Smooth muscle cell (in vitro differentiated cells): ENCODE results near the gene STAT6. TPM values are rescaled to one million over a fixed set of nuclear protein-coding genes. Genes with fewer than 3 reads are reported as not detected.
A peak's percentile ranks its signal among the peaks of the same experiment; 100 is the strongest.
"Not testable (repeated sequence)": the region's sequence is repeated elsewhere in the genome, so short reads cannot be mapped to it uniquely, and the experiment has no call there.

Experiments
- DNase-seq: peaks from one replicate; lab custom pipeline; 2025; ENCODE audit not compliant: unreplicated experiment; lab: John Stamatoyannopoulos, UW
- H2AFZ ChIP-seq: fragments of 200-600 bp; sonication (generic); 2 replicates; pipeline ENCODE4 v1.6.0; 2016; ENCODE audit warnings: antibody characterized with exemption, low read depth, mild to moderate bottlenecking
- H3F3A ChIP-seq: fragments of 200-600 bp; sonication (generic); 2 replicates; pipeline ENCODE4 v1.6.0; 2017; ENCODE audit warnings: antibody characterized with exemption, low read depth
- H3K27ac ChIP-seq: fragments of 200-600 bp; sonication (generic); 2 replicates; pipeline ENCODE4 v1.5.1; 2016; ENCODE audit warnings: low read depth, mild to moderate bottlenecking
- H3K27me3 ChIP-seq: fragments of 200-600 bp; sonication (generic); 2 replicates; pipeline ENCODE4 v1.6.1; 2016; ENCODE audit warnings: low read depth, mild to moderate bottlenecking
- H3K36me3 ChIP-seq: fragments of 200-600 bp; sonication (generic); 2 replicates; pipeline ENCODE4 v1.5.1; 2016; ENCODE audit warnings: low read depth
- H3K4me1 ChIP-seq: fragments of 200-600 bp; sonication (generic); 2 replicates; pipeline ENCODE4 v1.5.1; 2016; ENCODE audit warnings: low read depth
- H3K4me2 ChIP-seq: fragments of 200-600 bp; sonication (generic); 2 replicates; pipeline ENCODE4 v1.6.0; 2016; ENCODE audit warnings: mild to moderate bottlenecking
- H3K4me3 ChIP-seq: fragments of 200-600 bp; sonication (generic); 2 replicates; pipeline ENCODE4 v1.5.1; 2016; ENCODE audit warnings: mild to moderate bottlenecking
- H3K79me2 ChIP-seq: fragments of 200-600 bp; sonication (generic); 2 replicates; pipeline ENCODE4 v1.6.0; 2016; ENCODE audit warnings: low read depth, mild to moderate bottlenecking
- H3K9ac ChIP-seq: fragments of 200-600 bp; sonication (generic); 2 replicates; pipeline ENCODE4 v1.6.0; 2016; ENCODE audit warnings: low read depth
- H3K9me3 ChIP-seq: fragments of 200-600 bp; sonication (generic); replicated peaks from 2 replicates; pipeline ENCODE4 v1.5.1; 2016; ENCODE audit warnings: low read depth
- H4K20me1 ChIP-seq: fragments of 200-600 bp; sonication (generic); 2 replicates; pipeline ENCODE4 v1.6.0; 2016; ENCODE audit warnings: low read depth
- CTCF ChIP-seq: fragments of 200-600 bp; sonication (generic); IDR thresholded peaks from 2 replicates; pipeline ENCODE4 v1.5.1; 2017; ENCODE audit warnings: borderline replicate concordance, mild to moderate bottlenecking, antibody characterized with exemption; ENCODE audit not compliant: insufficient read depth, poor library complexity, severe bottlenecking
- WGBS: methylation state at CpG from one replicate; pipeline ENCODE4 v1.1.7; 2016; ENCODE audit warnings: low lambda C conversion rate; 5-methylcytosine and 5-hydroxymethylcytosine counted together
- polyA plus RNA-seq: library from polyadenylated mRNA; unstranded; fragments of >200 nt; fragmentation: Nextera tagmentation; extraction: Ambion mirVana; gene quantifications from 2 replicates; pipeline ENCODE4 v1.2.1, GENCODE V29; 2016
- total RNA-seq: library from RNA; depleted of rRNA; stranded (reverse); fragments of >200 nt; gene quantifications from 2 replicates; pipeline ENCODE4 v1.2.3, GENCODE V29; 2014

Gene STAT6
- total and polyA plus RNA-seq, 2 experiments from 2014 or later = 38.7 to 39.1 TPM

- no peak overlapping the region for H3K4me2 ChIP-seq
- H3K36me3 ChIP-seq = no peaks in the 10 kb centered on the region
- no peak for TF ChIP-seq CTCF
- peaks cover 16% of the 10 kb centered on the region for H3K4me1 ChIP-seq
- no peak overlapping the region for H3K27ac ChIP-seq
- no peak overlapping the region for H2AFZ ChIP-seq
- peaks cover 18% of the 10 kb centered on the region for H3K79me2 ChIP-seq
- WGBS = 100% methylated on average over 1 of the region's 1 CpG
- no peak overlapping the region for H3K4me3 ChIP-seq
- no peaks in the 10 kb centered on the region for H3K27me3 ChIP-seq
- no peaks in the 10 kb centered on the region for H4K20me1 ChIP-seq
- no peak overlapping the region for H3K9ac ChIP-seq
- no peak for DNase-seq
- H3F3A ChIP-seq = peaks cover 20% of the 10 kb centered on the region
- H3K9me3 ChIP-seq = no peaks in the 10 kb centered on the region
These were observed 30.3 kb downstream of the STAT6 start for GRCh38 chr12:57080855-57081254.

- Histone ChIP-seq H3K4me1 (peaks cover 12% of the 10 kb centered on the region), H4K20me1 (no peaks in the 10 kb centered on the region), H3K4me3 (no peak overlapping the region), H3K9me3 (no peaks in the 10 kb centered on the region), H3K9ac (no peak overlapping the region), H3K4me2 (peak overlapping the region; percentile 92), H3F3A (peaks cover 14% of the 10 kb centered on the region), H2AFZ (no peak overlapping the region), H3K27ac (peak overlapping the region; percentile 87), H3K79me2 (peaks cover 28% of the 10 kb centered on the region), H3K27me3 (no peaks in the 10 kb centered on the region), H3K36me3 (no peaks in the 10 kb centered on the region)
- no peak for DNase-seq
- no peak for TF ChIP-seq CTCF
- WGBS = 9% methylated on average over 1 of the region's 1 CpG
These were observed 31.3 kb downstream of the STAT6 start for GRCh38 chr12:57079821-57080220.

GRCh38 chr12:57078519-57079404 is 32.4 kb downstream of the STAT6 start, which contains the start of gene NEMP1:
TSS of gene NEMP1 (minus strand) at chr12:57078791. CDS start at chr12:57078745, 46 bp downstream.
- Histone ChIP-seq H3K36me3 (no peaks in the 10 kb centered on the region), H3K9me3 (no peaks in the 10 kb centered on the region), H3K27ac (peak within 1 kb of the TSS; percentile 87), H3K4me2 (peak within 1 kb of the TSS; percentile 92), H3F3A (peaks cover 8% of the 10 kb centered on the region), H3K9ac (peak within 1 kb of the TSS; percentile 87), H4K20me1 (no peaks in the 10 kb centered on the region), H3K4me3 (peak within 1 kb of the TSS; percentile 70), H2AFZ (peak within 1 kb of the TSS; percentile 82), H3K27me3 (no peaks in the 10 kb centered on the region), H3K4me1 (peaks cover 12% of the 10 kb centered on the region), H3K79me2 (peaks cover 37% of the 10 kb centered on the region)
- WGBS = under 1% methylated on average over 38 of the region's 39 CpGs
- DNase-seq = peak; percentile 77
- no peak for TF ChIP-seq CTCF

GRCh38 chr12:57073566-57074450 is 37.4 kb downstream of the STAT6 start:
- H3K4me2 ChIP-seq = not testable (repeated sequence)

More at GRCh38 chr12:57073566-57074450, 37.4 kb downstream of the STAT6 start:
- H3K4me1 ChIP-seq, H3K27ac ChIP-seq, H3K4me3 ChIP-seq, H4K20me1 ChIP-seq, H3F3A ChIP-seq, H2AFZ ChIP-seq, H3K36me3 ChIP-seq, H3K9me3 ChIP-seq, H3K9ac ChIP-seq, DNase-seq, H3K27me3 ChIP-seq: not testable (repeated sequence)
- peaks cover 44% of the 10 kb centered on the region for H3K79me2 ChIP-seq
- WGBS = 95% methylated on average over 6 of the region's 6 CpGs
